GM12865 (cell line): ENCODE results near the gene FILIP1.

ENCODE experiments used
- DNase-seq: peaks from one replicate; pipeline ENCODE4 v3.0.0; 2010; ENCODE audit warnings: low read depth
- H3K4me3 ChIP-seq: 2 replicates; pipeline ENCODE4 v1.5.1; 2011; ENCODE audit warnings: mild to moderate bottlenecking, low read depth, low read length, control low read depth
- TF ChIP-seq, protein P1 (sequence below): IDR thresholded peaks from 2 replicates; pipeline ENCODE4 v1.5.1; 2011; ENCODE audit warnings: low read length, control low read depth, low read depth, inconsistent platforms; ENCODE audit not compliant: insufficient read depth; ENCODE audit errors: missing control alignments

Gene FILIP1

DNA sequence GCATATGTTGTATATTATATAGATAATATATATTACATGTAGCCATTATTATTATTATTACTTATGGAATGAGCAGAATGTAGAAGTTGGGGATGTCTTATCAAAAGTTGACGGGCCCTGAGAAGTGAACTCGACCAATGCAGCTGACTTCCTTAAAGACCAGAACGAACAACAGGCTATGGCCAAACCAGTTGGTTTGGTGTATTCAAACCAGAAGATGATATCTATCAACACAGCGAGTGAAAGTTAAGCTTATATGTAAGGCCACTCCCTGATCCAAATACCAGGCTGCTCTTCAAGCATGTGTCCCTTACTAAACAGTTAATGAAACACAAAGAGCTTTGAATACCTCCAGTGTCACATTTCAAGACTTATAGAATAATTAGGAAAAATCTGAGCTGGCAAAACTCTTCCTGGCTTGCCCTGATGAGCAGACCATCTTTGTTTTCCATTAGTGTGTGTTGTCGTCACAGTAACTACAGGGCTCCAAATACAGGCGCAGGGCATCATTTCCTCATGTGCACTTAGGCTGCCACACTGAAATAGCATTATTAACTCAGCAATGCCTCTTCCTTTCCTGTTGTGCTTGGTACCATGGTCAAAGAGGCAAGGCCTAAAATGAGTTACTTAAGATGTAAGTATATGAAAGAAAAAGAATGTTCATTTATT is 6.6 kb downstream of the FILIP1 start:
- TF ChIP-seq, protein P1, sequence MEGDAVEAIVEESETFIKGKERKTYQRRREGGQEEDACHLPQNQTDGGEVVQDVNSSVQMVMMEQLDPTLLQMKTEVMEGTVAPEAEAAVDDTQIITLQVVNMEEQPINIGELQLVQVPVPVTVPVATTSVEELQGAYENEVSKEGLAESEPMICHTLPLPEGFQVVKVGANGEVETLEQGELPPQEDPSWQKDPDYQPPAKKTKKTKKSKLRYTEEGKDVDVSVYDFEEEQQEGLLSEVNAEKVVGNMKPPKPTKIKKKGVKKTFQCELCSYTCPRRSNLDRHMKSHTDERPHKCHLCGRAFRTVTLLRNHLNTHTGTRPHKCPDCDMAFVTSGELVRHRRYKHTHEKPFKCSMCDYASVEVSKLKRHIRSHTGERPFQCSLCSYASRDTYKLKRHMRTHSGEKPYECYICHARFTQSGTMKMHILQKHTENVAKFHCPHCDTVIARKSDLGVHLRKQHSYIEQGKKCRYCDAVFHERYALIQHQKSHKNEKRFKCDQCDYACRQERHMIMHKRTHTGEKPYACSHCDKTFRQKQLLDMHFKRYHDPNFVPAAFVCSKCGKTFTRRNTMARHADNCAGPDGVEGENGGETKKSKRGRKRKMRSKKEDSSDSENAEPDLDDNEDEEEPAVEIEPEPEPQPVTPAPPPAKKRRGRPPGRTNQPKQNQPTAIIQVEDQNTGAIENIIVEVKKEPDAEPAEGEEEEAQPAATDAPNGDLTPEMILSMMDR = no peak
- DNase-seq = no peak

DNA sequence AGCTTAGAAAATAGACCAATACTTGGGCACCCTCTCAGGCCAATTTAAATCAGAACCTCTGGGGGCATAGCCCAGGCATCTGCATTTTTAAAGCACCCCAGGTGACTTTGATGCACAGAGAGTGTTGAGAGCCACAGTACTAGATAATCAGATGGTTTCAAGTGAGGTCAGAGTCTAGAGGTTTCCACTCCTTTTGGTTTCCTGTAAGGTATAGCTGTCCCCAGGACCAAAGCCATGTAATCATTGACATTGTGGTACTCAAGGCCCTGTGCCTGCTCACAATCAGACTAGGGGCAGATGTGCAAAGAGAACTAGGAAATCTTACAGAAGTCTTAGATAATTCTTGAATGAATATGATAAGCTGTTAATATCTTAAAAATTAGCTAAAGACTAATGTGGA is 9.1 kb downstream of the FILIP1 start:
- no peak overlapping the region for H3K4me3 ChIP-seq
- DNase-seq = no peak
- TF ChIP-seq, protein P1 = no peak

More for the DNA sequence above, 6.6 kb downstream of the FILIP1 start:
- H3K4me3 ChIP-seq = no peak overlapping the region

DNA sequence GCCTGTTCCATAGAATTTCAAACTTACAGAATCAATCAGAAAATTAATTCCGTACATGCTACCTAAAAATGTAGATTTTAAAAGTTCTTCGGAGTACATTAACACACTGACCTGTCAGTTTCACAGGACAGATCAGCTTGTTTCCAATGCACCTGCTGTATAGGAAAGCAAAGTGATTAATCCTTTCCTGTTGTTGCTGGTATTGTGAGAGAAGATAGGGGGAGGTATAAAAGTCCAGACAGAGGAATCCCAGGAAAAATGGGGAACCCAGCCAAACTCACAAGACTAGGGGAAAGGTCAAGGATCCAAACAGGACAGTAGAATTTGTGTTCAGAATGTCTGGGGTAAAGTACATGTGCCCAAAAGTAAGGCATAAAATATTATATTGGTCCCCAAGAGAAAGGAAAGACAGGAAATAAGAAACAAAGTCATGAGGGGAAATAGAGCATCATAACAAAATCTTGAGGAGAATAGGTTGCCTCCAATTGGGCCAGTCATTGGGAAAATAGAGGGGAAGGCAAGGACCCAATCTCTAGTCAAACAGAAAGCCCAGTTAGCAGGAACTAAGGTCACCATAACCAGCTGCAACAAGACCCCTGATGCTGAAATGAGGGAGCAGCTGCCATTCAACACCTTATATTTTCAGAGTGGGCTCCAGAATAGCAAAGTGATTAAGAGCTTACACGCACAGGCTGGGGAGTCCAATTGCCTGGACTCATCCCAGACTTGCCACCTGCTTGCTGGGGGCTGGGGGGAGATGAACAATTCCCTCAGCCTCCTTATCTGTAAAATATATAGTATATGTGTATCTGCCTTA is 10.3 kb downstream of the FILIP1 start:
- DNase-seq = no peak
- TF ChIP-seq, protein P1 = no peak
- H3K4me3 ChIP-seq = no peak overlapping the region

DNA sequence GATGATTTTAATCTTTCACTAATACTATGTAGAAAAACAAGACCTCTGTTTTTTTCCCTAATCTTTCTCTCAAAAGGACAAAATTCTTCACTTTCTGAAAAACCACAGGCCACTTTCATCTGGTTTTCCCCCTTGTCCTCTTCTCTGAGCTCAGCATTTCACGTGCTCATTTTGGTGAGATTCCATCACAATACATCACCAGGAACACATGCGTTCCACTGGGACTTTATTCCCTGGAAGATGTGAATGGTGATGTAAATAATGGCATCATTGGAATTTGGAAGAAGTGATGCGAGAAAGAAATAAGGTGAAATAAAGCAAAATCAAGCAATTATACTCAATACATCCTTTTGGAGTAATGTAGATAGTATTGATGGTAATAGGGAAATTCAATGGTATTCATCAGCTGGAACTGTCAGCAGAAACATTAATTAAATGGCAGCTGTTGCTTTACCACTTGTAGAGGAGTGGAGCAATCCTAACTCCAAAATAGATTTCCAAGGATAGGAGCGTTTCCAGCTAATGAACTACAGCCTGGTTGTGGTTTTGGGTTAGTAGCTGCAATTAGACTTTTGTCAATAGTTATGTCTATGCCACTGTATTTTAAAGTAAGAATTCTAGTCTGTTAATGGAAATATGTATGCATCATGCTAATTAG is 11.5 kb downstream of the FILIP1 start:
- TF ChIP-seq, protein P1 = no peak
- DNase-seq = no peak
- no peak overlapping the region for H3K4me3 ChIP-seq

DNA sequence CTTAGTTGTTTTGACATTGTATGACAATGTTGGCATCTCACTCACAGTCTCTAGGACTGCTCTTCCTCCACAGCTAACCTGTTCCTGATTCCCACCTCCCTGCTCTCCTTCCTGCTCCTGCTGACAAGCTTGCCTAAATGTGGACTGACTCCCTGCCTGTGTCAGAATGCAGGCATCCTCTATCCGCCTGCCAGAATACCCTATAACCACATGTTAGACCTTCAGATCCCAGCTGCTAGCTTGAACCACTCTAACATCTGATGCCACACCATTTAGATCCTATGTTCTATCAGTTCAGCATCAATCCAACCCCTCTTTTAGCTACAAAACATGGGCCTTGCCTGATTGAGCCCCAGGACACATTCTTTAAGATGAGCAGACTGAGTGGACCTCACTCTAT is 12.2 kb downstream of the FILIP1 start:
- TF ChIP-seq, protein P1 = no peak
- no peak for DNase-seq
- H3K4me3 ChIP-seq = no peak overlapping the region

DNA sequence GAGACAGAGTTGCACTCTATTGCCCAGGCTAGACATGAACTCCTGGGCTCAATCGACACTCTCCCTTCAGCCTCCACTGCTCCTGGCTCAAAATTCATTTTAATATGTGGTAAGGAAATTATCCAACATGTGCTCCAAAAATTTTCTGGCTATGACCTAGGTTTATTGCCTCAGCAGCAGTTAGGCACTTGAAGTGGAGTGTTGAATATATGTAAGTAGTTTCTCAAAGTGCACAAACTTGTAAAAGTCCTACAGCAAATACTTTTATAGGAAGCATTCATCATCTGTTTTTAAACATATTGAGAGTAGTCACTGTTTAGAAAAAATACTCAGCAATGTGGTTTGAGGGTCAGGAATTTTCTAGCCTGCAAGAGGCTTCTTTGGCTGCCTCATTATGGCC is 13.2 kb downstream of the FILIP1 start:
- DNase-seq = no peak
- TF ChIP-seq, protein P1 = no peak
- H3K4me3 ChIP-seq = no peak overlapping the region
